CD8-positive, alpha-beta memory T cell (primary cell): ENCODE results near the gene UBTD1. TPM values are rescaled to one million over a fixed set of nuclear protein-coding genes. Genes with fewer than 3 reads are reported as not detected.
"Not testable (repeated sequence)": the region's sequence is repeated elsewhere in the genome, so short reads cannot be mapped to it uniquely, and the experiment has no call there.

Experiments used
- CTCF ChIA-PET: fragments of 350-600 bp; sonication (Branson Sonifier 250); formaldehyde crosslinking; loops from one replicate; lab custom pipeline; 2021; ENCODE audit warnings: antibody characterized with exemption; lab: Charles Lee
- POLR2A ChIA-PET: fragments of 350-600 bp; sonication (Branson Sonifier 250); formaldehyde crosslinking; loops from one replicate; lab custom pipeline; 2021; ENCODE audit warnings: antibody characterized with exemption; lab: Charles Lee
- DNase-seq, 5 donors: peaks; one replicate each; pipeline versions ENCODE4 v3.0.0 to v3.0.0-alpha.2; 2020 to 2022; ENCODE audit warnings: mixed read lengths in 1 of 5
- H3K27ac ChIP-seq: one replicate; pipeline ENCODE4 v1.7.0; 2013; ENCODE audit warnings: low read depth, mild to moderate bottlenecking, low read length, moderate library complexity
- H3K27me3 ChIP-seq: 2 replicates; pipeline ENCODE4 v1.7.0; 2013; ENCODE audit warnings: low read length, mild to moderate bottlenecking; ENCODE audit not compliant: insufficient read depth, poor library complexity, severe bottlenecking
- H3K36me3 ChIP-seq: 2 replicates; pipeline ENCODE4 v1.7.0; 2013; ENCODE audit warnings: mild to moderate bottlenecking, low read length, moderate library complexity; ENCODE audit not compliant: insufficient read depth
- H3K4me1 ChIP-seq: 2 replicates; pipeline ENCODE4 v1.7.0; 2013; ENCODE audit warnings: mild to moderate bottlenecking, low read length, moderate library complexity; ENCODE audit not compliant: insufficient read depth
- H3K4me3 ChIP-seq: 2 replicates; pipeline ENCODE4 v1.7.0; 2013; ENCODE audit warnings: mild to moderate bottlenecking, low read length
- H3K9me3 ChIP-seq: 2 replicates; pipeline ENCODE4 v1.7.0; 2013; ENCODE audit warnings: mild to moderate bottlenecking, low read length
- H3K27ac Mint-ChIP-seq, 8 donors: one replicate each; pipeline ENCODE4 v1.8.0; 2020 to 2021; ENCODE audit warnings: mixed read lengths in 8 of 8, mild to moderate bottlenecking in 6 of 8, inconsistent platforms in 3 of 8, moderate library complexity in 3 of 8
- H3K27me3 Mint-ChIP-seq, 2 donors: one replicate each; pipeline ENCODE4 v1.8.0; 2020 to 2021; ENCODE audit warnings: mixed read lengths in 2 of 2, mild to moderate bottlenecking in 1 of 2, moderate library complexity in 1 of 2
- H3K36me3 Mint-ChIP-seq, 3 donors: one replicate each; pipeline ENCODE4 v1.8.0; 2020 to 2021; ENCODE audit warnings: mixed read lengths in 3 of 3, inconsistent platforms in 1 of 3, mild to moderate bottlenecking in 1 of 3
- H3K4me1 Mint-ChIP-seq, 3 donors: one replicate each; pipeline ENCODE4 v1.8.0; 2020 to 2021; ENCODE audit warnings: mixed read lengths in 3 of 3, inconsistent platforms in 1 of 3, mild to moderate bottlenecking in 1 of 3
- H3K4me3 Mint-ChIP-seq, 7 donors: one replicate each; pipeline ENCODE4 v1.8.0; 2020 to 2021; ENCODE audit warnings: mixed read lengths in 7 of 7, mild to moderate bottlenecking in 6 of 7, moderate library complexity in 4 of 7, inconsistent platforms in 2 of 7
- H3K9me3 Mint-ChIP-seq, 5 donors: one replicate each; pipeline ENCODE4 v1.8.0; 2020 to 2022; ENCODE audit warnings: mixed read lengths in 5 of 5, mild to moderate bottlenecking in 3 of 5, moderate library complexity in 2 of 5, inconsistent platforms in 1 of 5
- polyA plus RNA-seq: library from polyadenylated mRNA; unstranded; fragments of 300-500 nt; fragmentation: Illumina TruSeq; gene quantifications from one replicate; pipeline ENCODE4 v1.2.3, GENCODE V29; 2021
- total RNA-seq, 2 experiments: library from RNA; stranded (reverse); gene quantifications; one replicate each; pipeline ENCODE4 v1.2.3, GENCODE V29; 2021

UBTD1 gene
- total and polyA plus RNA-seq, 3 experiments from 2014 or later, result 1.9 to 2.6 (median 2.0) TPM

DNA sequence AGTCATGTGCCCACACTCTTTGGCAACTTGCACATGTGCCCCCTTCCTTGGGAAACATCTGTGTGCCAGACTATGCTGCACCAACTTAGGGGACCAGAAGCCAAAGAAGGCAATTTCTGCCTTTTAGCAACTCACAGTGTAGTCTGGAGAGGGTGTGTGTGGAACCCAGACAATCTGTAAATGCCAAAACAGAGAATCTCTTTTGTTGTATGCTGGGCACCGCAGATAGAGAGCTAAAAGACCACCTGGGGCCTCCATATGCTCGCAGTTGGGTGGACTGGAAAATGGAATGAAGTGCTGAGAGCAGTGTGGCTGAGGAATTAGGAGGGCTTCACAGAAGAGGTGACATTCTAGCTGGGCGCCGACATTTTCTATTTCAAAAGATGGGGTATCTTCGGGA is 26.4 kb downstream of the UBTD1 start:
- peaks cover 0 to 2% (median 0%) of the 10 kb centered on the region in 5 donors for H3K9me3 Mint-ChIP-seq
- ChIA-PET POLR2A (no interaction called here), CTCF (no interaction called here)
- no peak for DNase-seq
- no peak overlapping the region for H3K27ac ChIP-seq
- H3K36me3 ChIP-seq, result no peaks in the 10 kb centered on the region
- no peak overlapping the region for H3K27ac Mint-ChIP-seq
- no peaks in the 10 kb centered on the region for H3K27me3 ChIP-seq
- no peak overlapping the region for H3K4me3 Mint-ChIP-seq
- H3K9me3 ChIP-seq, result no peaks in the 10 kb centered on the region
- peaks cover 0 to 4% (median 0%) of the 10 kb centered on the region in 3 donors for H3K36me3 Mint-ChIP-seq
- H3K4me3 ChIP-seq, result no peak overlapping the region
- no peaks in the 10 kb centered on the region for H3K4me1 ChIP-seq
- H3K4me1 Mint-ChIP-seq, result no peaks in the 10 kb centered on the region
- H3K27me3 Mint-ChIP-seq, result peaks cover 8 to 19% of the 10 kb centered on the region in 2 donors

DNA sequence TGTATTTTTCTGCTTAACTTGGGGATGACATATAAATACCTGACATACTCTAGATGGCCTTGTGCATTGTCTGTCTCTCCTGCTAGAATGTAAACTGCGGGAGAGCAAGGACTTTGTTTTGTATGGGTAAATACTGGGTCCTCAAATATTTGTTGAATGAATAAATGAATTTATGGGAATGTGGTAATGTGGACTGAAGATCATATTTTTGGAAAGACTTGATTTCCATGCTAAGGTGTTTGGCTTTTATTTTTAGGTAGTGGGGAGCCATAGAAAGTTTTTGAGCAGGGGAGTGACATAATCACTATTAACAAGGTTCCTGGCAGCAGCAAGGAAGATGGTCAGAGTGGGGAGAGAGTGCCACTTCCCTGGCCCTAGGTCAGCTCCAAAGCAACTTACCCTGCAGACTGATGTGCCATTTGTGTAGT is 27.0 kb downstream of the UBTD1 start:
- peaks cover 0 to 2% (median 0%) of the 10 kb centered on the region in 5 donors for H3K9me3 Mint-ChIP-seq

DNA sequence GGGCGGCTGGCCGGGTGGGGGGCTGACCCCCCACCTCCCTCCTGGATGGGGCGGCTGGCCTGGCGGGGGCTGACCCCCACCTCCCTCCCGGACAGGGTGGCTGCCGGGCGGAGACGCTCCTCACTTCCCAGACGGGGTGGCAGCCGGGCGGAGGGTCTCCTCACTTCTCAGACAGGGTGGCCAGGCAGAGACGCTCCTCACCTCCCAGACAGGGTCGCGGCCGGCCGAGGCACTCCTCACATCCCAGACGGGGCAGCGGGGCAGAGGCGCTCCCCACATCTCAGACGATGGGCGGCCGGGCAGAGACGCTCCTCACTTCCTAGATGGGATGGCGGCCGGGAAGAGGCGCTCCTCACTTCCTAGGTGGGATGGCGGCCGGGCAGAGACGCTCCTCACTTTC is 30.2 kb downstream of the UBTD1 start:
- POLR2A ChIA-PET, H3K4me1 ChIP-seq, H3K27me3 Mint-ChIP-seq, DNase-seq, H3K9me3 Mint-ChIP-seq, H3K36me3 Mint-ChIP-seq, H3K36me3 ChIP-seq, H3K4me3 ChIP-seq, H3K27ac ChIP-seq, H3K27ac Mint-ChIP-seq, CTCF ChIA-PET, H3K27me3 ChIP-seq, H3K9me3 ChIP-seq, H3K4me3 Mint-ChIP-seq, H3K4me1 Mint-ChIP-seq: not testable (repeated sequence)

More for the DNA sequence above, 27.0 kb downstream of the UBTD1 start:
- peaks cover 0 to 4% (median 0%) of the 10 kb centered on the region in 3 donors for H3K36me3 Mint-ChIP-seq
- no peak overlapping the region for H3K4me3 Mint-ChIP-seq
- Histone ChIP-seq H3K27ac (no peak overlapping the region), H3K4me1 (no peaks in the 10 kb centered on the region), H3K27me3 (no peaks in the 10 kb centered on the region), H3K36me3 (no peaks in the 10 kb centered on the region), H3K9me3 (no peaks in the 10 kb centered on the region), H3K4me3 (no peak overlapping the region)
- no peak overlapping the region for H3K27ac Mint-ChIP-seq
- no peak for DNase-seq
- H3K27me3 Mint-ChIP-seq, result peaks cover 5 to 19% of the 10 kb centered on the region in 2 donors
- ChIA-PET POLR2A (no interaction called here), CTCF (no interaction called here)
- H3K4me1 Mint-ChIP-seq, result no peaks in the 10 kb centered on the region

DNA sequence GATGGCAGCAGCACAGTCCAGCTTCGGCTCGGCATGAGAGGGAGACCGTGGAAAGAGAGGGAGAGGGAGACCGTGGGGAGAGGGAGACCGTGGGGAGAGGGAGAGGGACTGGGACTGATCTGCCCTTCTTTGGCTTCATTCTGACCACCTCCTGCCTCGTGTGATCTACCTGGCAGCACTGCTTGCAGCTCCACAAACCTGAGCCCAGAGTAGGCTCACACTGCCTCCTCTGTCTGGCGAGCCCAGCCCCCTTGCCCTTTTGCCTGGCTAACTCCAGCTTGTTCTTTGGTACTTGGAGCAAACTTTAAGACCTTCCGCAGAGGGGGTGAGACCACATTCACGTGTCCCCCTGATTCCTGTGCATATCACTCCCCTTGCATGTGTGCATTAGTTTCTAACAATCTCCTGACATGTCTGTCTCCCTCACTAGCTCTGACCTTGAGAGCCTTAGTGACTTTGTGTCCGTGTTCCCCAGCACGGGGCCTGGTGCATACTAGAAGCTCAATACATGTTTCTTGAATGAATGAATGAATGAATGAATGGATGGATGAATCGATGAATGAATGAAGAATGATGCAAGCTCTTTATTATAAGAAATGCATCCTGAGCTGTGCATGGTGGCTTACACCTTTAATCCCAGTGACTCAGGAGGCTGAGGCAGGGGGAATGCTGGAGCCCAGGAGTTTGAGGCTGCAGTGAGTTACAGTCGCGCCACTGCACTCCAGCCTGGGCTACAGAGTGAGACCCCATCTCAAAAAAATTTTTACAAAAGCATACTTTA is 31.2 kb downstream of the UBTD1 start:
- CTCF ChIA-PET, result no interaction called here

DNA sequence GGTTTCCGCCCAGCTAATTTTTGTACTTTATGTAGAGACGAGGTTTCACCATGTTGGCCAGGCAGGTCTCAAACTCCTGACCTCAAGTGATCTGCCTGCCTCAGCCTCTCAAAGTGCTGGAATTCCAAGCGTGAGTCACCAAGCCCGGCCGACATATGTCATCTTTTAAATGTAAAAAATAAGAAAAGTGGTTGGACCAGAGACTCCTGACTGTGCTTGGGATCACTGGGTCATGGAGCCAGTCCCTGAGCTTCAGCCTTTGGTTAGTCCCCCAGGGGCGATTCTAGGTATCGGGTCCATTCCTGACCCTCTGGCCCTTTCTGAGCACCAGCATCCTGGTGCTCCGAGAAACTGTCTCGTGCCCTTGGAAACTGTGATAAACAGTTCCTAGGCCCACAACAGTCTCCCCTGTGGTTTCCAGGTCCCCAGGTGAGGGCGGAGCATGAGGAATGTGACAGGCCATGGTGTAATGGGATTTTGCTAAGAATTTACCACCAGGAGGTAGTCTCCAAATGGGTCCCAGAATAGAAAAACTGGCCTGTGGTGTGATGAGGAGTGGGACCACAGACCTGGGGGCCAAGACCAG is 32.8 kb downstream of the UBTD1 start:
- Histone ChIP-seq H3K4me3 (no peak overlapping the region), H3K27ac (no peak overlapping the region), H3K36me3 (no peaks in the 10 kb centered on the region), H3K4me1 (no peaks in the 10 kb centered on the region), H3K9me3 (no peaks in the 10 kb centered on the region), H3K27me3 (no peaks in the 10 kb centered on the region)
- Mint-ChIP-seq H3K4me3 (no peak overlapping the region), H3K9me3 (peaks cover 0 to 2% (median 0%) of the 10 kb centered on the region in 5 donors), H3K4me1 (no peaks in the 10 kb centered on the region), H3K27me3 (peaks cover 0 to 2% of the 10 kb centered on the region in 2 donors), H3K27ac (peak overlapping the region in 1 of 8 donors; percentile 27), H3K36me3 (peaks cover 0 to 4% (median 0%) of the 10 kb centered on the region in 3 donors)
- ChIA-PET CTCF (interaction anchor here (1.0 kb wide), 1 partner anchor 10 kb away, joined by 3 read pairs; no protein-coding TSS in a partner anchor), POLR2A (no interaction called here)
- DNase-seq, result no peak

More for the DNA sequence above, 31.2 kb downstream of the UBTD1 start:
- H3K4me1 Mint-ChIP-seq, result no peaks in the 10 kb centered on the region
- Histone ChIP-seq H3K4me1 (no peaks in the 10 kb centered on the region), H3K9me3 (no peaks in the 10 kb centered on the region), H3K27me3 (no peaks in the 10 kb centered on the region), H3K4me3 (no peak overlapping the region), H3K36me3 (no peaks in the 10 kb centered on the region), H3K27ac (no peak overlapping the region)
- POLR2A ChIA-PET, result no interaction called here
- H3K9me3 Mint-ChIP-seq, result peaks cover 0 to 2% (median 0%) of the 10 kb centered on the region in 5 donors
- no peak overlapping the region for H3K27ac Mint-ChIP-seq
- peaks cover 0 to 2% of the 10 kb centered on the region in 2 donors for H3K27me3 Mint-ChIP-seq
- H3K4me3 Mint-ChIP-seq, result no peak overlapping the region
- peaks cover 0 to 4% (median 0%) of the 10 kb centered on the region in 3 donors for H3K36me3 Mint-ChIP-seq
- no peak for DNase-seq

DNA sequence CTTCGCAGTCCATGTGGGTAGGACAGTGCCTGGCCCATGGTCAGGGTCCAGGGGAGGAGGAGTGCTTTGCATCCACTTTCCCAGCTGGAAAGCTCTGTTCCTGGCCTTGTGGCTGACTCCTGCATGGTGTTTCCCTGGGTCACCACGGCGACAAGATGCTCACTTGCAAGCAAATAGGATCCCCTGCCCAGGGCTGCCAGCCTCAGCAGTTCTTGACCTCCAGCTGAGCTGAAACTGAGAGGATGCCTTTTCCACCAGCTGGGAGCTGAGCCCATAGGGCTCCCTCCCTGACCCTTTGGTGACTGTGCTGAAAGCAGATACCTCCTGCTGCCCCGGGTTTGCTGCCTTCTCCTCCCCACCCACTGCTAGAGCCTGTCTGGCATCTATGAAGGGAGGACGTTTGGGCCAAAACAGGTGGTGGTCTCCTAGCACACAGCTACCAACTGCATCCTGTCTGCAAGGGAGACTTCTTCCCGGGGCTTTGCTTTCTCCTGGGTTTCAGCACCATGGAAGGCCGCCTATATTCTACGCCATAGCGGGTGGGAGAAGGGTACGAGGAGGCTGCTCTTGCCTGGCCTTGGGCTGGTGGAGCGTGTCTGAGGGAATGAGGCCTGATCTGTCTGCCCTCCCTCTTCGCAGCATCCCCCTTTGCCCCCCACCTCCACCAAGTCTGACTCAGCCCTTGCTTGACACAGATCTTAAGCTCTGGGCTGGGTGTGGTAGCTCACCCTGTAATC is 34.4 kb downstream of the UBTD1 start:
- Mint-ChIP-seq H3K27ac (no peak overlapping the region), H3K4me3 (no peak overlapping the region), H3K4me1 (no peaks in the 10 kb centered on the region), H3K9me3 (peaks cover 0 to 2% (median 0%) of the 10 kb centered on the region in 5 donors), H3K36me3 (peaks cover 0 to 4% (median 0%) of the 10 kb centered on the region in 3 donors), H3K27me3 (peaks cover 0 to 3% of the 10 kb centered on the region in 2 donors)
- H3K4me3 ChIP-seq, result no peak overlapping the region
- CTCF ChIA-PET, result interaction anchor here (0.9 kb wide), 1 partner anchor 10 kb away, joined by 3 read pairs; no protein-coding TSS in a partner anchor
- no peak for DNase-seq
- H3K36me3 ChIP-seq, result no peaks in the 10 kb centered on the region
- H3K27ac ChIP-seq, result no peak overlapping the region
- no peaks in the 10 kb centered on the region for H3K9me3 ChIP-seq
- no peaks in the 10 kb centered on the region for H3K27me3 ChIP-seq
- H3K4me1 ChIP-seq, result no peaks in the 10 kb centered on the region
- POLR2A ChIA-PET, result no interaction called here

DNA sequence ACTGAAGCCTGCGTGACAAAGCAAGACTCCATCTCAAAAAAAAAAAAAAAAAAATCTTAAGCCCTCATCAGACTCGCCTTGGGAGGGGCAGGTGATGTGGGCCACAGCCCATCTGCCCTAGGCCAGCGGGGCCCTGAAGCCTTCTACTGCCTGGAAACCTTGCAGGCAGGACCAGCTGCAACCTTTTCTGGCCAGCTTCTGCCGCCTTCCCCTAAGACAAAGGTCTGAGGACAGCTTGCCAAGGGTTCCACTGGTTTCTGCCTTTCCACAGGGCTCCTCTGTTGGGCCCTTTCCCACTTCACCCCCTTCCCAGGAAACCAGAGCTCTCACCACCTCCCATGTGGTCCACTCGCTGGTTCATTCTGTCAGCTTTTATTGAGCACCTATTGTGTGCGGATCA is 35.2 kb downstream of the UBTD1 start:
- Histone ChIP-seq H3K4me1 (no peaks in the 10 kb centered on the region), H3K27me3 (no peaks in the 10 kb centered on the region), H3K27ac (no peak overlapping the region), H3K9me3 (no peaks in the 10 kb centered on the region), H3K4me3 (no peak overlapping the region), H3K36me3 (no peaks in the 10 kb centered on the region)
- Mint-ChIP-seq H3K27ac (no peak overlapping the region), H3K27me3 (peaks cover 0 to 3% of the 10 kb centered on the region in 2 donors), H3K4me1 (no peaks in the 10 kb centered on the region), H3K4me3 (no peak overlapping the region), H3K9me3 (peaks cover 0 to 2% (median 0%) of the 10 kb centered on the region in 5 donors), H3K36me3 (peaks cover 0 to 4% (median 0%) of the 10 kb centered on the region in 3 donors)
- ChIA-PET CTCF (interaction anchor here (0.8 to 1.5 kb wide), 3 partner anchors 8 to 20 kb away, joined by 3 to 4 read pairs (median 3); no protein-coding TSS in a partner anchor), POLR2A (no interaction called here)
- no peak for DNase-seq
